H1 (cell line): ENCODE data around the gene ARSK. TPM values are rescaled to one million over a fixed set of nuclear protein-coding genes. Genes with fewer than 3 reads are reported as not detected.

ENCODE experiments used
- CTCF ChIA-PET: fragments of 300-600 bp; sonication (Branson Sonifier 250); formaldehyde crosslinking; loops from one replicate; lab custom pipeline; 2021; ENCODE audit not compliant: partially characterized antibody; lab: Charles Lee
- POLR2A ChIA-PET: fragments of 300-600 bp; sonication (Branson Sonifier 250); formaldehyde crosslinking; loops from one replicate; lab custom pipeline; 2021; ENCODE audit warnings: inconsistent platforms; ENCODE audit not compliant: partially characterized antibody; lab: Charles Lee
- DNase-seq, 2 experiments: peaks; one replicate each; pipeline versions ENCODE4 v3.0.0 to v3.0.0-alpha.2; 2010 to 2022; ENCODE audit warnings: low spot score in 2 of 2, low read depth in 1 of 2, mixed read lengths in 1 of 2
- FAIRE-seq: peaks from 2 replicates; lab custom pipeline; 2011; peaks lifted over from hg19 to GRCh38; lab: Jason Lieb, UNC
- H2AFZ ChIP-seq: 2 replicates; pipeline ENCODE4 v1.8.1; 2012; ENCODE audit warnings: low read length, inconsistent platforms
- H2AK5ac ChIP-seq: 2 replicates; pipeline ENCODE4 v1.6.1; 2013; ENCODE audit warnings: low read depth, low read length
- H2BK120ac ChIP-seq: replicated peaks from 2 replicates; pipeline ENCODE3; 2013; ENCODE audit warnings: low read depth, low read length, inconsistent platforms
- H2BK12ac ChIP-seq: 2 replicates; pipeline ENCODE4 v1.6.1; 2013; ENCODE audit warnings: low read depth, low read length
- H2BK15ac ChIP-seq: 2 replicates; pipeline ENCODE4 v1.6.1; 2013; ENCODE audit warnings: low read length
- H2BK20ac ChIP-seq: 2 replicates; pipeline ENCODE4 v1.6.1; 2013; ENCODE audit warnings: low read length
- H2BK5ac ChIP-seq: 2 replicates; pipeline ENCODE4 v1.6.1; 2013; ENCODE audit warnings: low read depth, low read length
- H3K14ac ChIP-seq: 2 replicates; pipeline ENCODE4 v1.6.1; 2013; ENCODE audit warnings: inconsistent platforms; ENCODE audit not compliant: insufficient read length
- H3K18ac ChIP-seq: 2 replicates; pipeline ENCODE4 v1.6.1; 2013; ENCODE audit warnings: low read length; ENCODE audit errors: extremely low read depth
- H3K23ac ChIP-seq: 2 replicates; pipeline ENCODE4 v1.6.1; 2013; ENCODE audit warnings: inconsistent platforms; ENCODE audit not compliant: insufficient read length
- H3K23me2 ChIP-seq: 2 replicates; pipeline ENCODE4 v1.6.1; 2013; ENCODE audit warnings: low read depth, low read length
- H3K27ac ChIP-seq: 2 replicates; pipeline ENCODE4 v1.6.1; 2011; ENCODE audit warnings: low read depth, low read length, inconsistent platforms
- H3K27me3 ChIP-seq, 4 experiments: replicated peaks in 1 of 4; 1 replicate in 1 of 4; 2 replicates in 3 of 4; pipeline versions ENCODE4 v1.6.1 to v1.8.1; 2011 to 2013; ENCODE audit warnings: low read length in 3 of 4, mild to moderate bottlenecking in 3 of 4, inconsistent platforms in 2 of 4, mixed read lengths in 2 of 4, moderate library complexity in 1 of 4; ENCODE audit not compliant: control insufficient read depth in 3 of 4, insufficient read depth in 3 of 4; ENCODE audit errors: extremely low read depth in 1 of 4
- H3K36me3 ChIP-seq, 4 experiments: 2 replicates each; pipeline versions ENCODE4 v1.6.1 to v1.8.1; 2011 to 2013; ENCODE audit warnings: mild to moderate bottlenecking in 4 of 4, low read length in 3 of 4, moderate library complexity in 2 of 4, control low read depth in 1 of 4, inconsistent platforms in 1 of 4; ENCODE audit not compliant: insufficient read depth in 4 of 4, control insufficient read depth in 2 of 4
- H3K4ac ChIP-seq: replicated peaks from 2 replicates; pipeline ENCODE3; 2013; ENCODE audit warnings: low read length, low read depth, mixed read lengths, inconsistent platforms; ENCODE audit not compliant: insufficient read length
- H3K4me1 ChIP-seq, 4 experiments: replicated peaks in 1 of 4; 1 replicate in 1 of 4; 2 replicates in 3 of 4; pipeline versions ENCODE4 v1.6.1 to v1.8.1; 2011 to 2013; ENCODE audit warnings: low read length in 3 of 4, inconsistent platforms in 2 of 4, mixed read lengths in 1 of 4; ENCODE audit not compliant: insufficient read depth in 4 of 4, control insufficient read depth in 3 of 4
- H3K4me2 ChIP-seq, 2 experiments: 2 replicates each; pipeline versions ENCODE4 v1.6.1 to v1.8.1; 2011 to 2013; ENCODE audit warnings: low read depth in 2 of 2, low read length in 2 of 2, control low read depth in 1 of 2, inconsistent platforms in 1 of 2, mild to moderate bottlenecking in 1 of 2; ENCODE audit not compliant: insufficient read depth in 1 of 2
- H3K4me3 ChIP-seq, 4 experiments: fragments of 200-600, 300-600 bp in 1 of 4; sonication (generic), shearing (Covaris generic), sonication (Bioruptor Twin) in 1 of 4; 2 replicates each; pipeline versions ENCODE4 v1.5.1 to v1.8.1; 2011 to 2016; ENCODE audit warnings: low read length in 4 of 4, low read depth in 3 of 4, control low read depth in 2 of 4, inconsistent platforms in 2 of 4, mild to moderate bottlenecking in 2 of 4, mixed read lengths in 1 of 4, moderate library complexity in 1 of 4; ENCODE audit not compliant: insufficient read depth in 2 of 4; ENCODE audit errors: extremely low read depth in 1 of 4
- H3K56ac ChIP-seq: replicated peaks from 2 replicates; pipeline ENCODE3; 2013; ENCODE audit warnings: low read depth, mild to moderate bottlenecking, mixed read lengths, low read length, inconsistent platforms; ENCODE audit not compliant: insufficient read length
- H3K79me1 ChIP-seq: 2 replicates; pipeline ENCODE4 v1.6.1; 2013; ENCODE audit warnings: low read depth, low read length, control low read depth
- H3K79me2 ChIP-seq, 2 experiments: 2 replicates each; pipeline versions ENCODE4 v1.6.1 to v1.8.1; 2012 to 2013; ENCODE audit warnings: low read length in 2 of 2, mild to moderate bottlenecking in 2 of 2, inconsistent platforms in 1 of 2; ENCODE audit not compliant: insufficient read depth in 2 of 2, control insufficient read depth in 1 of 2
- H3K9ac ChIP-seq, 4 experiments: replicated peaks in 1 of 4; 1 replicate in 1 of 4; 2 replicates in 3 of 4; pipeline versions ENCODE4 v1.6.1 to v1.8.1; 2011 to 2013; ENCODE audit warnings: low read depth in 3 of 4, low read length in 3 of 4, control low read depth in 2 of 4, mild to moderate bottlenecking in 2 of 4, moderate library complexity in 2 of 4, inconsistent platforms in 1 of 4; ENCODE audit errors: extremely low read depth in 1 of 4
- H3K9me3 ChIP-seq, 2 experiments: 2 replicates each; pipeline versions ENCODE4 v1.6.1 to v1.8.1; 2012 to 2013; ENCODE audit warnings: mild to moderate bottlenecking in 2 of 2, moderate library complexity in 2 of 2, control low read depth in 1 of 2, inconsistent platforms in 1 of 2, low read depth in 1 of 2, low read length in 1 of 2, mixed read lengths in 1 of 2; ENCODE audit not compliant: insufficient read depth in 2 of 2
- H4K20me1 ChIP-seq, 2 experiments: replicated peaks in 1 of 2; 2 replicates each; pipeline versions ENCODE3 to v1.8.1; 2011 to 2013; ENCODE audit warnings: inconsistent platforms in 2 of 2, low read length in 2 of 2, mild to moderate bottlenecking in 1 of 2; ENCODE audit not compliant: insufficient read depth in 2 of 2, control insufficient read depth in 1 of 2
- H4K5ac ChIP-seq: 2 replicates; pipeline ENCODE4 v1.6.1; 2013; ENCODE audit warnings: low read length, low read depth, mixed read lengths, inconsistent platforms; ENCODE audit not compliant: insufficient read length
- H4K8ac ChIP-seq: 2 replicates; pipeline ENCODE4 v1.8.0; 2013; ENCODE audit warnings: mild to moderate bottlenecking, moderate library complexity, low read length, inconsistent platforms; ENCODE audit not compliant: insufficient read depth; ENCODE audit errors: extremely low read depth
- H4K91ac ChIP-seq: replicated peaks from 2 replicates; pipeline ENCODE3; 2013; ENCODE audit warnings: low read length, mixed read lengths, inconsistent platforms; ENCODE audit not compliant: insufficient read length
- BCL11A ChIP-seq, 2 experiments: IDR thresholded peaks; one replicate each; pipeline ENCODE4 v1.6.1; 2011; ENCODE audit warnings: low read depth in 2 of 2, low read length in 2 of 2, mild to moderate bottlenecking in 2 of 2
- CHD1 ChIP-seq: IDR thresholded peaks from 2 replicates; pipeline ENCODE4 v1.6.1; 2012; ENCODE audit warnings: low read depth, low read length, improper control_type of control experiment
- EP300 ChIP-seq, 2 experiments: IDR thresholded peaks; 1 replicate in 1 of 2; 2 replicates in 1 of 2; pipeline ENCODE4 v1.6.1; 2011 to 2012; ENCODE audit warnings: low read depth in 2 of 2, low read length in 2 of 2, mild to moderate bottlenecking in 2 of 2, borderline replicate concordance in 1 of 2, inconsistent platforms in 1 of 2, moderate library complexity in 1 of 2
- HDAC2 ChIP-seq, 2 experiments: fragments of 300-600 bp in 1 of 2; sonication (generic) in 1 of 2; IDR thresholded peaks; 2 replicates each; pipeline ENCODE4 v1.6.1; 2011 to 2012; ENCODE audit warnings: low read depth in 2 of 2, low read length in 2 of 2, mild to moderate bottlenecking in 2 of 2, moderate library complexity in 2 of 2, borderline replicate concordance in 1 of 2, inconsistent platforms in 1 of 2
- JUND ChIP-seq: IDR thresholded peaks from 2 replicates; pipeline ENCODE4 v1.6.1; 2011; ENCODE audit warnings: mild to moderate bottlenecking, improper control_type of control experiment, low read length
- KDM5A ChIP-seq: fragments of 200-600 bp; IDR thresholded peaks from 2 replicates; pipeline ENCODE4 v1.7.1; 2012; ENCODE audit warnings: mild to moderate bottlenecking, low read length, inconsistent platforms, mixed read lengths
- MAX ChIP-seq: IDR thresholded peaks from 2 replicates; pipeline ENCODE4 v1.6.1; 2012; ENCODE audit warnings: inconsistent platforms
- SIN3A ChIP-seq, 2 experiments: IDR thresholded peaks in 1 of 2; conservative IDR thresholded peaks in 1 of 2; 2 replicates each; pipeline ENCODE4 v1.6.1; 2011 to 2012; ENCODE audit warnings: low read length in 2 of 2, improper control_type of control experiment in 1 of 2, low read depth in 1 of 2, mild to moderate bottlenecking in 1 of 2
- SP1 ChIP-seq: IDR thresholded peaks from 2 replicates; pipeline ENCODE4 v1.6.1; 2011; ENCODE audit warnings: low read depth, low read length
- TBP ChIP-seq: IDR thresholded peaks from 2 replicates; pipeline ENCODE4 v1.6.1; 2011; ENCODE audit warnings: low read depth, low read length, improper control_type of control experiment
- TEAD4 ChIP-seq: IDR thresholded peaks from 2 replicates; pipeline ENCODE4 v1.6.1; 2012; ENCODE audit warnings: low read depth, low read length, inconsistent platforms, mixed read lengths
- WGBS, 2 experiments: shearing (Covaris generic) in 1 of 2; methylation state at CpG; one replicate each; pipeline versions ENCODE4 v1.1.6 to v1.1.7; 2013 to 2015; ENCODE audit warnings: low lambda C conversion rate in 2 of 2, mixed read lengths in 2 of 2, inconsistent platforms in 1 of 2, low coverage in 1 of 2, missing lambda C conversion rate in 1 of 2; ENCODE audit not compliant: insufficient replicate concordance in 2 of 2, insufficient coverage in 1 of 2, insufficient read length in 1 of 2; ENCODE audit errors: extremely low coverage in 1 of 2, missing lambda C conversion rate in 1 of 2; 5-methylcytosine and 5-hydroxymethylcytosine counted together
- polyA plus RNA-seq, 7 experiments: library from polyadenylated mRNA; depleted of rRNA in 3 of 7; stranded (reverse) in 5 of 7; unstranded in 2 of 7; fragments of >200 nt in 5 of 7; fragments of 200-250 nt in 2 of 7; gene quantifications; 1 replicate in 5 of 7; 2 replicates in 1 of 7; 4 replicates in 1 of 7; pipeline versions ENCODE4 v1.2.1 to v1.2.3, GENCODE V29; 2011 to 2013; ENCODE audit warnings: missing spikeins in 2 of 7, mixed read lengths in 2 of 7
- total RNA-seq: library from RNA; stranded (reverse); fragmentation: NEBNext Ultra II Directional; extraction: Animal tissue kit (Norgen Biotek cat#: 25700); gene quantifications from 2 replicates; pipeline ENCODE4 v1.2.1, GENCODE V29; 2021

ARSK gene
- total and polyA plus RNA-seq, 2 of the 8 experiments (the other 6 are each of a cell fraction or from before 2014, with no cell fraction given), result 8.4 to 14.1 TPM

- no peaks in the 10 kb centered on the region for H3K36me3 ChIP-seq
- H3K23me2 ChIP-seq, result no peaks in the 10 kb centered on the region
- H3K79me2 ChIP-seq, result no peaks in the 10 kb centered on the region
- no peak overlapping the region for H2BK15ac ChIP-seq
- no peak overlapping the region for H3K18ac ChIP-seq
- no peak overlapping the region for H3K27ac ChIP-seq
- no peak overlapping the region for H3K56ac ChIP-seq
- no peak overlapping the region for H4K5ac ChIP-seq
- no peak overlapping the region for H2BK120ac ChIP-seq
- FAIRE-seq, result no peak
- H3K79me1 ChIP-seq, result no peaks in the 10 kb centered on the region
- ChIA-PET POLR2A (no interaction called here), CTCF (no interaction called here)
- no peak overlapping the region for H3K4me2 ChIP-seq
- no peaks in the 10 kb centered on the region for H4K20me1 ChIP-seq
- no peak overlapping the region for H4K8ac ChIP-seq
- H2BK20ac ChIP-seq, result no peak overlapping the region
- whole genome bisulfite sequencing, 2 experiments, result 86% methylated on average over 1 of the region's 1 CpG; no CpG with 5 or more reads in 1 of the 2 experiments
- TF ChIP-seq TBP (no peak), SIN3A (conservative IDR thresholded peaks at IDR 0.05 in 1 of 2, IDR thresholded peaks at IDR 0.05 in 1 of 2; ENCODE audit: low read depth in 1 of 2, low read length in 2 of 2) (no peak), EP300 (IDR thresholded peaks at IDR 0.05; ENCODE audit: borderline replicate concordance in 1 of 2, low read depth in 2 of 2, low read length in 2 of 2) (no peak), HDAC2 (IDR thresholded peaks at IDR 0.05; ENCODE audit: borderline replicate concordance in 1 of 2, low read depth in 2 of 2, low read length in 2 of 2) (no peak), MAX (no peak), BCL11A (IDR thresholded peaks at IDR 0.05; ENCODE audit: low read depth in 2 of 2, low read length in 2 of 2) (no peak), KDM5A (no peak), SP1 (no peak), JUND (no peak), CHD1 (no peak), TEAD4 (no peak)
- TF ChIP-seq, all 59 proteins: peak for 0
- Histone ChIP-seq H3K27me3 (peaks cover 0 to 13% (median 5%) of the 10 kb centered on the region in 4 experiments; a peak in 5 of 7 replicates), H3K4me1 (0 out of 7 replicates have a peak, but pooled peaks cover 0 to under 1% (median 0%) of the 10 kb centered on the region in 4 experiments), H3K9ac (no peak overlapping the region), H3K9me3 (peaks cover 13 to 20% of the 10 kb centered on the region in 2 experiments), H3K23ac (no peak overlapping the region), H2BK12ac (no peak overlapping the region), H3K14ac (no peak overlapping the region), H4K91ac (no peak overlapping the region), H2AFZ (no peak overlapping the region), H3K4me3 (no peak overlapping the region), H2BK5ac (no peak overlapping the region), H3K4ac (no peak overlapping the region), H2AK5ac (no peak overlapping the region)
- no peak for DNase-seq
These were observed 71.8 kb downstream of the ARSK start for GRCh38 chr5:95626701-95627100.
